Activated naive CD4-positive, alpha-beta T cell treated with anti-CD3 and anti-CD28 coated beads, Interleukin-2, amount 50 U/mL, for 72 hours (primary cell): Measurements from ENCODE around the gene PATJ. TPM values are rescaled to one million over a fixed set of nuclear protein-coding genes. Genes with fewer than 3 reads are reported as not detected.

ENCODE experiments used
- ATAC-seq, 2 donors: fragments of 150-1000 bp; cut with Tn5 transposase; 2 replicates each; pipeline ENCODE4 v1.10.0; 2021; ENCODE audit warnings: mild to moderate bottlenecking in 2 of 2, moderate library complexity in 2 of 2
- DNase-seq, 2 donors: peaks; one replicate each; pipeline ENCODE4 v3.0.0; 2021 to 2022; ENCODE audit warnings: low spot score in 2 of 2
- H3K27ac Mint-ChIP-seq, 2 donors: one replicate each; pipeline ENCODE4 v1.8.0; 2022; ENCODE audit warnings: mild to moderate bottlenecking in 2 of 2, mixed read lengths in 2 of 2
- H3K36me3 Mint-ChIP-seq, 2 donors: one replicate each; pipeline ENCODE4 v1.8.0; 2022; ENCODE audit warnings: mixed read lengths in 2 of 2
- H3K9me3 Mint-ChIP-seq, 2 donors: one replicate each; pipeline ENCODE4 v1.8.0; 2022; ENCODE audit warnings: mixed read lengths in 2 of 2
- total RNA-seq, 2 donors: library from RNA; stranded (reverse); gene quantifications; one replicate each; pipeline ENCODE4 v1.2.3, GENCODE V29; 2022

Gene PATJ
- total RNA-seq, 2 donors from 2014 or later = 21.5 to 24.7 TPM

- ATAC-seq (no peak), DNase-seq (no peak)
- no peaks in the 10 kb centered on the region for H3K36me3 Mint-ChIP-seq
- no peak overlapping the region for H3K27ac Mint-ChIP-seq
- peaks cover 0 to 5% of the 10 kb centered on the region in 2 donors for H3K9me3 Mint-ChIP-seq
Observed at GRCh38 chr1:62012836-62013235, 270.6 kb downstream of the PATJ start.

- Mint-ChIP-seq H3K36me3 (peaks cover 0 to under 1% of the 10 kb centered on the region in 2 donors), H3K27ac (no peak overlapping the region), H3K9me3 (peaks cover 0 to 5% of the 10 kb centered on the region in 2 donors)
- DNase-seq (no peak), ATAC-seq (no peak)
Observed at GRCh38 chr1:62013264-62013663, 271.0 kb downstream of the PATJ start.

GRCh38 chr1:62022382-62022983 is 280.2 kb downstream of the PATJ start:
- Mint-ChIP-seq H3K36me3 (peaks cover 0 to 7% of the 10 kb centered on the region in 2 donors), H3K9me3 (no peaks in the 10 kb centered on the region), H3K27ac (no peak overlapping the region)
- no peak for DNase-seq
- no peak for ATAC-seq

GRCh38 chr1:62024690-62025089 is 282.4 kb downstream of the PATJ start:
- ATAC-seq (no peak), DNase-seq (no peak)
- Mint-ChIP-seq H3K36me3 (no peaks in the 10 kb centered on the region), H3K9me3 (no peaks in the 10 kb centered on the region), H3K27ac (no peak overlapping the region)

GRCh38 chr1:62025154-62025553 is 282.9 kb downstream of the PATJ start:
- Mint-ChIP-seq H3K36me3 (no peaks in the 10 kb centered on the region), H3K9me3 (no peaks in the 10 kb centered on the region)

GRCh38 chr1:62025892-62026291 is 283.6 kb downstream of the PATJ start:
- no peak for DNase-seq
- Mint-ChIP-seq H3K27ac (no peak overlapping the region), H3K9me3 (no peaks in the 10 kb centered on the region), H3K36me3 (no peaks in the 10 kb centered on the region)
- ATAC-seq = no peak

More at GRCh38 chr1:62025154-62025553, 282.9 kb downstream of the PATJ start:
- no peak for DNase-seq
- H3K27ac Mint-ChIP-seq = no peak overlapping the region
- ATAC-seq = no peak

- Mint-ChIP-seq H3K36me3 (no peaks in the 10 kb centered on the region), H3K9me3 (no peaks in the 10 kb centered on the region), H3K27ac (no peak overlapping the region)
- ATAC-seq (no peak), DNase-seq (no peak)
Observed at GRCh38 chr1:62029704-62030103, 287.4 kb downstream of the PATJ start.

- no peak overlapping the region for H3K27ac Mint-ChIP-seq
- ATAC-seq = no peak
Observed at GRCh38 chr1:62034790-62035189, 292.5 kb downstream of the PATJ start.

GRCh38 chr1:62037274-62037673 is 295.0 kb downstream of the PATJ start:
- no peak for ATAC-seq
- H3K36me3 Mint-ChIP-seq = no peaks in the 10 kb centered on the region
- no peak for DNase-seq
- H3K9me3 Mint-ChIP-seq = no peaks in the 10 kb centered on the region
- H3K27ac Mint-ChIP-seq = no peak overlapping the region

More at GRCh38 chr1:62034790-62035189, 292.5 kb downstream of the PATJ start:
- H3K36me3 Mint-ChIP-seq = no peaks in the 10 kb centered on the region
- no peaks in the 10 kb centered on the region for H3K9me3 Mint-ChIP-seq
- DNase-seq = no peak

- DNase-seq (no peak), ATAC-seq (no peak)
- Mint-ChIP-seq H3K27ac (no peak overlapping the region), H3K36me3 (no peaks in the 10 kb centered on the region), H3K9me3 (no peaks in the 10 kb centered on the region)
Observed at GRCh38 chr1:62038594-62039284, 296.5 kb downstream of the PATJ start.

- peak overlapping the region in 1 of 2 donors; percentile 66 for H3K27ac Mint-ChIP-seq
- no peaks in the 10 kb centered on the region for H3K36me3 Mint-ChIP-seq
- no peak for ATAC-seq
- no peaks in the 10 kb centered on the region for H3K9me3 Mint-ChIP-seq
- DNase-seq = no peak
Observed at GRCh38 chr1:62040450-62040849, 298.2 kb downstream of the PATJ start.

- Mint-ChIP-seq H3K36me3 (no peaks in the 10 kb centered on the region), H3K27ac (no peak overlapping the region), H3K9me3 (no peaks in the 10 kb centered on the region)
- no peak for ATAC-seq
- DNase-seq = no peak
Observed at GRCh38 chr1:62040973-62041372, 298.7 kb downstream of the PATJ start.

- no peak overlapping the region for H3K27ac Mint-ChIP-seq
- H3K36me3 Mint-ChIP-seq = no peaks in the 10 kb centered on the region
- ATAC-seq = no peak
- DNase-seq = no peak
- no peaks in the 10 kb centered on the region for H3K9me3 Mint-ChIP-seq
Observed at GRCh38 chr1:62043154-62043553, 300.9 kb downstream of the PATJ start.

GRCh38 chr1:62045574-62045973 is 303.3 kb downstream of the PATJ start:
- Mint-ChIP-seq H3K9me3 (no peaks in the 10 kb centered on the region), H3K36me3 (no peaks in the 10 kb centered on the region), H3K27ac (no peak overlapping the region)
- ATAC-seq (no peak), DNase-seq (no peak)

GRCh38 chr1:62046927-62047326 is 304.6 kb downstream of the PATJ start:
- H3K9me3 Mint-ChIP-seq = no peaks in the 10 kb centered on the region
- H3K27ac Mint-ChIP-seq = no peak overlapping the region
- DNase-seq = no peak
- no peak for ATAC-seq
- H3K36me3 Mint-ChIP-seq = no peaks in the 10 kb centered on the region

GRCh38 chr1:62050165-62050564 is 307.9 kb downstream of the PATJ start:
- Mint-ChIP-seq H3K36me3 (no peaks in the 10 kb centered on the region), H3K9me3 (no peaks in the 10 kb centered on the region), H3K27ac (no peak overlapping the region)
- no peak for DNase-seq
- ATAC-seq = no peak

GRCh38 chr1:62052946-62053345 is 310.7 kb downstream of the PATJ start:
- no peak for DNase-seq
- no peaks in the 10 kb centered on the region for H3K36me3 Mint-ChIP-seq
- H3K27ac Mint-ChIP-seq = no peak overlapping the region
- no peaks in the 10 kb centered on the region for H3K9me3 Mint-ChIP-seq
- ATAC-seq = no peak

- no peak for ATAC-seq
- Mint-ChIP-seq H3K9me3 (no peaks in the 10 kb centered on the region), H3K27ac (no peak overlapping the region), H3K36me3 (no peaks in the 10 kb centered on the region)
- DNase-seq = no peak
Observed at GRCh38 chr1:62054188-62054587, 311.9 kb downstream of the PATJ start.
